ENCODE data around the gene ZBTB4. TPM values are rescaled to one million over a fixed set of nuclear protein-coding genes. Genes with fewer than 3 reads are reported as not detected.

The ZBTB4 gene
- total RNA-seq, 1 donor from 2014 or later = 31.2 TPM

GRCh38 chr17:7462474-7463371 is 16.7 kb downstream of the ZBTB4 start:
- peaks cover 3% of the 10 kb centered on the region for H3K36me3 ChIP-seq (ENCODE audit: insufficient read depth, low read length)
- FAIRE-seq = no peak
- DNase-seq (ENCODE audit: low read depth) = no peak
- Mint-ChIP-seq H3K4me1 (ENCODE audit: low read depth, unreplicated experiment) (peaks cover 9% of the 10 kb centered on the region), H3K4me3 (ENCODE audit: unreplicated experiment) (peak overlapping the region; percentile 27), H3K36me3 (ENCODE audit: low read depth, unreplicated experiment) (peaks cover 14% of the 10 kb centered on the region), H3K27ac (ENCODE audit: unreplicated experiment) (no peak overlapping the region), H3K9me3 (ENCODE audit: unreplicated experiment) (no peaks in the 10 kb centered on the region), H3K27me3 (ENCODE audit: low read depth, unreplicated experiment) (no peaks in the 10 kb centered on the region)
- peaks cover 9% of the 10 kb centered on the region for H3K79me2 ChIP-seq (ENCODE audit: insufficient read depth, low read length)
- no peak overlapping the region for H2AFZ ChIP-seq (ENCODE audit: low read depth, low read length)
- H4K20me1 ChIP-seq (ENCODE audit: insufficient read depth, low read length) = peaks cover 23% of the 10 kb centered on the region
- H3K27ac ChIP-seq (ENCODE audit: low read depth, low read length) = no peak overlapping the region
- no peak overlapping the region for H3K4me2 ChIP-seq (ENCODE audit: low read length)
- TF ChIP-seq EZH2 (IDR thresholded peaks at IDR 0.05; ENCODE audit: insufficient read depth, low read length) (no peak), CTCF (IDR thresholded peaks at IDR 0.05; ENCODE audit: insufficient read depth, low read depth, low read length) (no peak)
- H3K9ac ChIP-seq (ENCODE audit: low read length) = no peak overlapping the region
- H3K9me3 ChIP-seq (ENCODE audit: insufficient read depth, low read depth, low read length) = no peaks in the 10 kb centered on the region
- H3K27me3 ChIP-seq (ENCODE audit: insufficient read depth, low read length) = no peaks in the 10 kb centered on the region
- H3K4me3 ChIP-seq (ENCODE audit: insufficient read depth, low read depth, low read length) = no peak overlapping the region
- H3K4me1 ChIP-seq (ENCODE audit: insufficient read depth, low read length) = peaks cover 7% of the 10 kb centered on the region

DNA sequence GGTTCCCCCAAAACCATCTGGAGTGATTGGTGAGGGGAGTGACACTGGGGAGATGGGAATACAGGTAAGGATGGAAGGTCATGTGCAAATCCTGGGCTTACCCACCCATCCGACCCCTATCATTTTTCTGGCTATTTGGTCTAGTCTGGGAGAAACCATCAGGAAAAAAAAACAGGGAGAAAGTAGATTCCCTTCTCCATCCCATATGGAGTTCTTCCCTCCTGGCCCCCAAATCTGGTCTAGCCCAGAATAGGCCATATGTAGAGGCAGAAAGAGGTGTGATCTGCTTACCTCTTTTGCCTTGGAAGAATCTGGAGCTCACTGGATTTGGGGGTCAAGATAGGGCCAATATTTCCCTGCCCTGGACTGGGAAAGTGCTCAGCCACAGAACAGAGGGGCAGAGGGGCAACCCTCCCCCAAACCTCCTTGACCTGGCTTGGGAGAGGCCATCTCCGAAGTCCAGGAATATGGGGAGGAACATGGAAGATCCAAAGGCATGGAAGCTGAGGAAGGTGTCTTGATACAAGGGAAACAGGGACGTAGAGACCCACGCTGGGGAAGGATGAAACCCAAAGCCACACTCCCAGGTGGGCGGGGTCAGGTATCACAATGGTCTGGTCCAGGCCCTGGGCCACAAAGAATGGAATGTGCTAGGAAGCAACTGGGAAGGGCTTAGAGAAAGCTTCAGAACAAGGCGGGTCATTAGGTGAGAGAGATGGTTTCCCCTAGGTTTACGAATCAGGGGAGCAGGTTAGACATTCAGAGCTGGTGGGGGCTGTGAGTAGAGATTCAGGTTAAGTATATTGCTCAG is 18.4 kb downstream of the ZBTB4 start:
- H3K4me3 Mint-ChIP-seq (ENCODE audit: unreplicated experiment) = peak overlapping the region; percentile 58
- no peaks in the 10 kb centered on the region for H3K27me3 Mint-ChIP-seq (ENCODE audit: low read depth, unreplicated experiment)
- no peak for TF ChIP-seq CTCF (IDR thresholded peaks at IDR 0.05; ENCODE audit: insufficient read depth, low read depth, low read length)
- no peak for TF ChIP-seq EZH2 (IDR thresholded peaks at IDR 0.05; ENCODE audit: insufficient read depth, low read length)
- peaks cover 2% of the 10 kb centered on the region for H3K4me1 Mint-ChIP-seq (ENCODE audit: low read depth, unreplicated experiment)
- no peak overlapping the region for H2AFZ ChIP-seq (ENCODE audit: low read depth, low read length)
- peaks cover 10% of the 10 kb centered on the region for H3K36me3 Mint-ChIP-seq (ENCODE audit: low read depth, unreplicated experiment)
- H3K4me3 ChIP-seq (ENCODE audit: insufficient read depth, low read depth, low read length) = no peak overlapping the region
- H3K9ac ChIP-seq (ENCODE audit: low read length) = no peak overlapping the region
- H4K20me1 ChIP-seq (ENCODE audit: insufficient read depth, low read length) = peaks cover 7% of the 10 kb centered on the region
- FAIRE-seq (no peak), DNase-seq (ENCODE audit: low read depth) (no peak)
- H3K27ac ChIP-seq (ENCODE audit: low read depth, low read length) = no peak overlapping the region
- peak overlapping the region; percentile 44 for H3K27ac Mint-ChIP-seq (ENCODE audit: unreplicated experiment)
- no peak overlapping the region for H3K4me2 ChIP-seq (ENCODE audit: low read length)
- H3K36me3 ChIP-seq (ENCODE audit: insufficient read depth, low read length) = peaks cover 3% of the 10 kb centered on the region
- H3K27me3 ChIP-seq (ENCODE audit: insufficient read depth, low read length) = no peaks in the 10 kb centered on the region
- H3K9me3 ChIP-seq (ENCODE audit: insufficient read depth, low read depth, low read length) = no peaks in the 10 kb centered on the region
- no peaks in the 10 kb centered on the region for H3K79me2 ChIP-seq (ENCODE audit: insufficient read depth, low read length)
- H3K4me1 ChIP-seq (ENCODE audit: insufficient read depth, low read length) = no peaks in the 10 kb centered on the region
- no peaks in the 10 kb centered on the region for H3K9me3 Mint-ChIP-seq (ENCODE audit: unreplicated experiment)
